ENCODE measurements around the gene YAP1.

The YAP1 gene

GRCh38 chr11:102116453-102117205 lies 6.4 kb downstream of the YAP1 start:
- no peak for DNase-seq (ENCODE audit: low read depth, low spot score)

DNA sequence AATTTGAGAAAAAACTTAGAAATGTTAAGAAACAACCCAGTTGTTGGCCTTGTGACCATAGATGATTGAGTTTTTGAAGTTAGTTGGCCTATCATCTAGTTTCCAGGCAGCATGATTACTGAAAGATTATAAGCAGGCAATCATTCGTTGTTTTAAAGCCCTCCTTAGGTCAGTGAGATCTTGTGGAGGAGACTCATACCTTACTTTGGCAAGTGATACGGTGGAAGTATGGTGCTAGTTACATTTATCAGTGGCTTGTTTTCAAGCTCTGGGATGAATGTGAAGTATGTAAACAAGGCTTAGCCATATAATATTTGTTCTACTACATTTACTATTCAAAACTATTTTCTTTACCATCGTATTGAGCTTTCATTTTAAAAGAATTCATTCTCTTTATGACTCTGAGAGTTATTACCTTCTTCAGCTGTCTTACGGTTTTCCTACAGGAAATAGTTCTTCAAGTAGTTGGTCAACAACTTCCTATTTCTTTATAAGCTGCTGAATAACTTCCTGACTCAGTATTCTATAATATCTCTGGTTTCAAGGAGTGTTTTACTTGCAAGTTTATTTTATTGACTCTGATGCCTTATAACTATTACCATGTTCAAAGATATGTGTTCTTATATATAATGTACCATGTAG lies 7.3 kb downstream of the YAP1 start:
- DNase-seq (ENCODE audit: low read depth, low spot score) = no peak

DNA sequence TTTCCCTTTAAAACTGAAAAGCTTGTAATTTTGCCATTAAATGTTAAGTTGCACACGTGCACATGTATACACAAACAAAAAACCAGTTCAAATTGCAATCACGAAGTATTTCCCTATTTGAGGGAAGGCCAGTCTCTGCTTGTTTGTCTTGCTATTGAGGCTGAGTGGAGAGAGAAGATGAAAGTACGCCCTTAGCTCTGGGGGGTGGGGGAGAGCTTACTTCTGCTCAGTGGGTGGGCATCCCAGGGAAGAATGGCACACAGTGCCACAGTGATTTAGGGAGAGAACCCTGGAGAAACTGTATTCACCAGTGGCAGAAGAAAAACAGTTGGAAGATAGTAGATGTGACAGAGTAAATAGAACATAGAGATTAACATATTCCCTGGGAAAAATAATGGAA lies 8.7 kb downstream of the YAP1 start:
- no peak for DNase-seq (ENCODE audit: low read depth, low spot score)

DNA sequence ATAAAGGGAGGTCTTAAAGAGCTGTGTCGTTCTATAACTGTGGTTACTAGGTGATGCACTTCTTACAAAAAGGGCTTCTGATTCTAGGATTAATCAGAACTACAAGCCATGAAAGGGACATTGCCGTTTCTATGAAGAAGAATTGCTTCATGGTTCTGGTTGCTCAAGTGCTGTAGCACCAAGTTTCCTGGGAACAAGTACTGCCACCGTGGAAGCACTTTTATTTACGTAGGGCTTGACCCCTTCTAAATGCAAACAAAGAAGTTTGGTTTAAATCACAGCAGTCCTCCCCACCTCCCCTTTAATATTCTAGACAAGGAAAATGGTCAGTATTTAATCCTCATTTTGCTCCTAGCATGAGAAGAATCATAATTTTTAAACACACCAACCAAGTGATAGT lies 9.8 kb downstream of the YAP1 start:
- DNase-seq (ENCODE audit: low read depth, low spot score) = no peak

DNA sequence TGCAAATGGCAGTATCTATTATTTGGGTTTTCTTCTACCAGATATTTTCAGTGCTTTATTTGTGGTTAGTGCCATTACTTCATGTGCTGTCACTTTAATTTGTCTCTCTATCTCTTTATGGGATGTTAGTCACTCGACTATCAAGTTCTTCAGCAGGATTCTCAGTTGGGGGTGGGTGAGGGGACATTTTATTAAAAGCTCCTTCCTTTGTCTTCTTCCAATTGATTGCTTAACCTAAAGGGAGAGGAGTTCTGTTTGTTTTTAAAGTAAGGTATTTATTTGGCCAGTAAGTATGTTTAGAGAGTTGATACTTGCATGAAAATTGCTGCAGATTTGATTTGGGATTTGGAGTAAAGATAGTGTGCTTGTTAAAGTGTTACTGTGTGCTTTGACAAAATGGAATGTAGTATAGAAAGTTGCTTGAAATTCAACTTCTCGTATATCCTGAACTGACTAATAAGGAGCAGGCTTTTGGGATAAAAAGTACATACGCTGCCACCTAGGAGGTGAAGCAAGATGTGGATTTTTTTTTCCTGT lies 10.3 kb downstream of the YAP1 start:
- DNase-seq (ENCODE audit: low read depth, low spot score) = no peak

DNA sequence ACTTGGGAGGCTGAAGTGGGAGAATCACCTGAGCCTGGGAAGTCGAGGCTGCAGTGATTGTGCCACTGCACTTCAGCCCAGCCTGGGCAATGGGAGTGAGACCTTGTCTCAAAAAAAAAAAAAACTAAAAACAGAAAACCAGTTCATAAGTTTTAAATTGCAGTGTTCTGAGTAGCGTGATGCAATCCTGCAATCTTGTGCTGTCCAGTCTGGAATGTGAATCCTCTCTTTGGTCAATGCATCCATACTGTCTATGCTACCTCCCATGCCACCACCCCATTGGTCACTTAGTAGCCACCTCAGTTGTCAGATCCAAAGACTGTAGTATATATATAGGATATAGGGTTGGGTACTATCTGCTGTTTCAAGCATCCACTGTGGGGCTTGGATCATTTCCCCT lies 11.1 kb downstream of the YAP1 start:
- DNase-seq (ENCODE audit: low read depth, low spot score) = no peak

- no peak for DNase-seq (ENCODE audit: low read depth, low spot score)
These were observed 24.4 kb downstream of the YAP1 start for GRCh38 chr11:102134597-102134996.

GRCh38 chr11:102135256-102135655 lies 25.0 kb downstream of the YAP1 start:
- no peak for DNase-seq (ENCODE audit: low read depth, low spot score)

GRCh38 chr11:102138223-102138622 lies 28.0 kb downstream of the YAP1 start:
- DNase-seq (ENCODE audit: low read depth, low spot score) = no peak

- DNase-seq (ENCODE audit: low read depth, low spot score) = no peak
These were observed 28.4 kb downstream of the YAP1 start for GRCh38 chr11:102138670-102139069.

GRCh38 chr11:102139081-102139498 lies 28.8 kb downstream of the YAP1 start:
- no peak for DNase-seq (ENCODE audit: low read depth, low spot score)

GRCh38 chr11:102142333-102142732 lies 32.1 kb downstream of the YAP1 start:
- no peak for DNase-seq (ENCODE audit: low read depth, low spot score)

DNA sequence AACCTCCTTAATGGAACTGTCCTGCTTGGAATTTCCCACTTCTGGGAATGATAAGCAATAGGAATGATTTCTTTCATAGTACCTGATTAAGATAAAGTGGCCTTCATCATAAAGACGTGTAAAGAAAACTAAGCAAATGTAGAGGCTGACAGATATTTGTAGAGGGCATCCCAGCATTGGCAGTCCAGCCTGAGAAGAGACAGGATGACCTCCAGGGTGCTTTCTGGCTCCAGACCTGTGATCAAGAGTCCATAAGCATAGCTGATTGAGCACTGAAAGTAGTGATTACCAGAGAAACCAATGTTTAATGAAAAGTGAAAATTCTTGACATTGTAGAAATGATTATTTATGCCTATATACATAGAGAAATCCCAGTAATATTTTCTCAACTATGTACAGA lies 33.6 kb downstream of the YAP1 start:
- no peak for DNase-seq (ENCODE audit: low read depth, low spot score)

- DNase-seq (ENCODE audit: low read depth, low spot score) = no peak
These were observed 34.4 kb downstream of the YAP1 start for GRCh38 chr11:102144357-102145355.

DNA sequence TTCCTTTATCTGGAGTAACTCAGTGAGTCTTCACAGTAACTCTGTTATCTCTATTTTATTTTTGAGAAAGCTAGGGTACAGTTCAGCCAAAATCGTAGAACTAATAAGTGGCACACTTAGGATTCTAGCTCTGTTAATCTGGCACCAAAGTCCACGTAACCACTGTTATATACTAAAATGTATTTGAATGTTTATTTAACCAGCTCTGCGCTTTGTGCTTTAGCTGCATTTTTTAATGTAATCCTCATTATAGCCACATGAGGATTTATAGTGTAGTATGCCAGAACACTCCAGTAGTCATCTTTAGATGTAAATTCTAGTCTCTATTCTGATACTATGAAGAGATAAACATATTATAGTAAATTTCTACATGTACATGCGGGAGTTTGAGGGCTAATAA lies 36.8 kb downstream of the YAP1 start:
- no peak for DNase-seq (ENCODE audit: low read depth, low spot score)

DNA sequence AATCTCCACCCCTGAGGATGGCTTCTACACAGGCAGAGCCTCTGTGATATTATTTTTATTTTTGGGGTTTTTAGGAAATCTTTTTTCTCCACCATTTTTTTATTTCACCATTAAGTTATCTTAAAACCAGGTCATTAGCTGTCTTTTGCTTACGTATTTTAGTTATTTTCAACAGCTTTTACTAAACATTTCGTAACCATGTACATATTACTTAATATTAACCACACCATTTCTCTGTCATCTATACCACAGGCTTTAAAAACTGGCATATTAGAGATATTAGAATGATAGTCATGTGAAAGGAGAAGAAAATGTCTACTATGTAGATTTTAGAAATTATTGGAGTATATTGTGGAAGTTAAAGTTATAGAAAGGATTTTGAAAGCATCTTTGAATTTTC lies 37.4 kb downstream of the YAP1 start:
- no peak for DNase-seq (ENCODE audit: low read depth, low spot score)

GRCh38 chr11:102148059-102148458 lies 37.8 kb downstream of the YAP1 start:
- no peak for DNase-seq (ENCODE audit: low read depth, low spot score)

DNA sequence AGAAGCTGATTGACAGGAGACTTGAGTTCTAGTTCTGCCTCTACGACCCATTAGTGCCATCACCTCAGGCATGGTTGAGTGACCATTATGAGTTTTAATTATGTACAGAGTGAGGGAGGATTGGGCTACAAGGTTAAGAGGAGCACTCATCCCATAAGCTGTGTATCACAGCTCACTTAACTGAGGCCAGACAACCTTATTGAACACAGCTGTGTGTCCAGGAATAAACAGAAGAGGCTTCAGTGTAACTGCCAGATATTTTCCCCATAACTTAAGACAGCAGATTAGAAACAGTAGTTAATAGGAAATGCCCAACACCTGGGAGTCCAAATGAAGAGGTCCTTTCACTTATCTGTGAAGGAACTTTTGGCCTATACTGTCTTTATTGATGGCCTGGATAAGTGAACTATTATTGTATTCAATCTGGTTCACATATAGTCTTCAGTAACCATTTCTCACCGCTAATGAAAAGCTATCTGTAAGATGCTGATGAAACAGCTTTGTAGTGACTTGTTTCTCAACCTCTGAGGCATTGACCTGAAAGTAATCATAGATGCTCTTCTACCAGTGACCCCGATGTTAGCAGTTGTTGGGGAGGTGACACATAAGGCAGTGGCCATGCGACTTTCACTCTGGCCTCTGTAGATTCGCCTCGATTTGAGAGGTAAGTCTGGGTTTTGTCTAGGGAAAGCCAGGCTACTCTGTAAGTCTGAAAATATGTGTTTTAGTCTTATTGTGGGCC lies 41.7 kb downstream of the YAP1 start:
- no peak for DNase-seq (ENCODE audit: low read depth, low spot score)

DNA sequence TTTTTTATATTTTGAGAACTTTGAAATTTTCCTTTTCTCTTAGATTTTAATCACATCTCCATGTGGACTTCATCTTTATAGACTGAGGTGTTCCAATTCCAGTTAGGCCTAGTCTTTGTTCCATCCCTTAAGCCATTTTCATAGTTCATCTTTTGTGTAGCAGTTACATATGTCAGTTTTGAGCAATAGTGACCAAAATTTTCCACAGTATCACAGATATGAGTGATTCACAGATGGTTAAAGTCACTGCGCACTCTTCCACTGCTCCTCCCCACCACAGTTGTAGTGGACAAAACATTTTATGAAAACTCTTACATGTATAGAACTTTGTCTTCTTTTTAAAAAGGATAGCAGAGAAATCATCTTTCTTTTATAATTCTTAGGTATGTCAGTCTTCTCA lies 42.8 kb downstream of the YAP1 start:
- DNase-seq (ENCODE audit: low read depth, low spot score) = no peak

DNA sequence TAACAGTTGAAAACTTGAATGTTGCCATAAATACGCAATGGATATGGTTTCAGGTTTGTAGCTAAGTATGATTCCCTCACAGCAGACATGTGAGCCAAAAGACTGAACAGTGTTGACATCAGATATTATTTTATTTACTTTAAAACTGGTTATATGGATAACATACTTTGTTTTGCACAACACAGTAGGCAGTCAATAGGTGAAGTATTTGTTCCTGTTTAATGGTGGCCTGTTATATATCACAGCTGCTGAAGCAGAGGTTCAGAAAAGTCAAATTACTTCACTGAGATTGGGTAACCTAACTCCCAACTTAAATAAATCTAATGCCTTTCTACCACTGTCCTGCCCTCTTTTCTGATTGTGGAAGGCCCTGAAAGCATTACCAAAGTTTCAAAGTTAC lies 44.6 kb downstream of the YAP1 start:
- no peak for DNase-seq (ENCODE audit: low read depth, low spot score)

- no peak for DNase-seq (ENCODE audit: low read depth, low spot score)
These were observed 45.4 kb downstream of the YAP1 start for GRCh38 chr11:102155676-102156075.

Measured in iPS DF 19.7 (cell line).